ENCODE data around the gene POLR1D.
A peak's percentile ranks its signal among the peaks of the same experiment; 100 is the strongest.
"Not testable (repeated sequence)": the region's sequence is repeated elsewhere in the genome, so short reads cannot be mapped to it uniquely, and the experiment has no call there.

Gene POLR1D

DNA sequence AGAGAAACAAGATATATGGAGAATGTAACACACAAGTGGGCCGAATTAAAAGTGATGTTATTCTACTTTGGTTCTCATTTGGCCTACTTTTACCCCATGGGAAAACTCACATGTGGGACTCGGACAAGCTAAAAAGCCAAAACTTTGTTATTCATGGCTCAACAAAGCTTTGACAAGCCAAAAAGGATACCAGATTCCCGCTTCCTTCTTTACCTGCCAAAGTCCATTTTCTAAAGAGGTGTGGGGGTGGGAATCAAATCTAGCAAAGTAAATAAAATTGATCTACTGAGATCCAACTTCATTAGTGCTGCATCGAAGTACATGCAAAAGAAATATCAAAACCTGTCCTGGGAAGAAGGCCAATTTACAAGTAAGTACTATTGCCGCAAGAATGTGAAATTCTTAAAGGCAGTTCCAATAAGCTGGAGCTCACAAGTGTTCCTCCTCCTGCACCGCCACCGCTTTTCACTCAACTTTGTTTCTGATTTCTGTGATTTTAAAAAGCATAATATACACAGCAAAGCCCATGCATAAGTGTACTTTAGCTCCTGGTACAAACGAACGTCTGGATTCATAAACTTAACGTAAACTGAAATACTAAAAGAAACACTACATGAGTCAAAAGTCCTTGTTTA lies 2.5 kb upstream of the POLR1D start:
- DNase-seq: no peak

DNA sequence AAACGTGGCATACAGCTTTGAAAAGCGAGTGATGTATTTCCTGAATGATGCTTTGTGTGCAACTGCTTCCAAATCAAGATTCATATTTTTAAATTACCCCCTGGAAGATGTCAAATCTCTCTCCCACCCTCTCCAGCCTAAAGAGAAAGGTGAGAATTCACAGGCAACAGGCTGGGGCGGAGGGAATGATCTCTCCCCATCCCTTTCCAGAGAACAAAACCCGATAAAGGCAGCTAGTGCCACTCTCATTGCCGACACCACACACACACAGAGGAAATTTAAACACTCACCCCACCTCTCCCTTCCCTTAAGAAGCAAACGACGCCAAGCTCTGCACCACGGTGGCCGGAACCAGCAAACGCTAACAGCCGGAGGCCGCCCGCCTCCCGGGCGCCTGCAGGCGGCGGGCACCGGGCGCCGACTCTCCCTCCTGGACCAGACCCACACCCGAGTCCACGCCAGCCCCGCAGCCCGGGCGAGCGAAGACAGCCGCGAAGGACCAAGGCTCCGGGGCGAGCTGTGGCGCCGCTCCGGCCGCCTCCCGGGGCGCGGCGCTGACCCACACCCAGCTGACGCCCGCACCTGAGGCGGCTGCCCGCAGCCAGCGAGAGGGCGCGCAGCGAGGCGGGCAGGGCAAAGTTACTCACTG lies 1.8 kb upstream of the POLR1D start:
- DNase-seq: peak; percentile 46

DNA sequence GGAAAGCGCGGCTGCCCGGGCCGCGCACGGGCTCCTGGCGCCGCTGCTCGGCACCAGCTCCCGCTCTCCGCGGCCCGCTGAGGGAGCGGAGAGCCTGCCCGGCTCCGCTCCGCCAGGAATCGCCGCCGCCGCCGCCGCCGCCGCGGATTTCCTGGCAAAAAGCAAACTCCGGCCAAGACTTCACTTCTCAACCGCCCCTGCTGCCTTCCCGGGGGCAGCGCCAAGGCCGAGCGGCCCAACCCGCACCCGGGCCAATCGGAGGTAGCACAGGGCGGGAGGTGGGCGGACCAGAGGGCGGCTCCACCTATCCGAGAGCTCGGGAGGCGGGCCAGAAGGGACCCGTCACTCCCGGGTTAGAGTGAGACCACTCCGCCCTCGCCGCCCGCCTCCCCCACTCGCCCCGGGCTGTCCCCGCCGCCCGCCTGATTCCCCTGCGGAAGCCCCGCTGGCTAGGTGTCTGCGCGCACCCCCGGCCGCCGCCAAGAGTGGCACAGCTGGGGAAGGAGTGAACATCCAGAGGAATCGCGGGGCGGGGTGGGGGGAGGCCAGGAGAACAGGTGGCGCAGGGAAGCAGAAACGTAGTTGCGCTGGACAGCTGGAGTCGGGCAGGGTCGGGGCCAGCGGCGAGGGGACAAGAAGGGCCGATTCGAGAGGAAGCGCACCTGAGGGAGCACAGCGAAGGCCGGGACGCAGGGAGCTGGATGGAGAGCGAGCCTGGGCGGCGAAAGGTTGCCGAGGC lies 1.1 kb upstream of the POLR1D start, which contains the start of gene LNX2:
Gene LNX2 (minus strand): TSS at position 153 of the 739 bp plus-strand sequence. CDS start 38,826 bp downstream, outside the sequence.
- peak; percentile 97 for DNase-seq

DNA sequence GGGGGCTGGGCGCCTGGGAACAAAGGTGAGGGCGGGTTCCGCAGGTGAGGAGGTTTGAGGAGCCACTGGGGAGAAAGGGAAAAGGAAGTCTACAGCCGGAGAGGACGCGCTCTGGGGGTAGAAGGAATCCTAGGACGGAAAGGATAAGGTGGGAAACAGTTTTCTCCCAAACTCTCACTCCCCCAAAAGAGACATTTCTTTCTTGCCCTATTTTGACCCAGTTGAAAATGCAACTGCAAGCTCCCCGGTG lies 651 bp upstream of the POLR1D start:
- no peak for DNase-seq

- no peak for DNase-seq
Measured at GRCh38 chr13:27622102-27622820, 569 bp downstream of the POLR1D start.

DNA sequence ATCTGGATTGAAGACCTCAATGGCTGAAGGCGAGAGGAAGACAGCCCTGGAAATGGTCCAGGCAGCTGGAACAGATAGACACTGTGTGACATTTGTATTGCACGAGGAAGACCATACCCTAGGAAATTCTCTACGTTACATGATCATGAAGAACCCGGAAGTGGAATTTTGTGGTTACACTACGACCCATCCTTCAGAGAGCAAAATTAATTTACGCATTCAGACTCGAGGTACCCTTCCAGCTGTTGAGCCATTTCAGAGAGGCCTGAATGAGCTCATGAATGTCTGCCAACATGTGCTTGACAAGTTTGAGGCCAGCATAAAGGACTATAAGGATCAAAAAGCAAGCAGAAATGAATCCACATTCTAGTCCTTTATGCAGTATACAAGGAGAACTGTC lies 1.2 kb downstream of the POLR1D start:
- no peak for DNase-seq

- no peak for DNase-seq
Measured at GRCh38 chr13:27624071-27624470, 2.4 kb downstream of the POLR1D start.

GRCh38 chr13:27625839-27626238 lies 4.1 kb downstream of the POLR1D start:
- DNase-seq: no peak

- no peak for DNase-seq
Measured at GRCh38 chr13:27627380-27627779, 5.7 kb downstream of the POLR1D start.

- DNase-seq: no peak
Measured at GRCh38 chr13:27628081-27628480, 6.4 kb downstream of the POLR1D start.

- DNase-seq: not testable (repeated sequence)
Measured at GRCh38 chr13:27628766-27629165, 7.1 kb downstream of the POLR1D start.

GRCh38 chr13:27631156-27631555 lies 9.5 kb downstream of the POLR1D start:
- DNase-seq: no peak

GRCh38 chr13:27631665-27632064 lies 10.0 kb downstream of the POLR1D start:
- DNase-seq: no peak

- DNase-seq: no peak
Measured at GRCh38 chr13:27632214-27632613, 10.5 kb downstream of the POLR1D start.

GRCh38 chr13:27632648-27633047 lies 11.0 kb downstream of the POLR1D start:
- no peak for DNase-seq

GRCh38 chr13:27634231-27634630 lies 12.5 kb downstream of the POLR1D start:
- no peak for DNase-seq

DNA sequence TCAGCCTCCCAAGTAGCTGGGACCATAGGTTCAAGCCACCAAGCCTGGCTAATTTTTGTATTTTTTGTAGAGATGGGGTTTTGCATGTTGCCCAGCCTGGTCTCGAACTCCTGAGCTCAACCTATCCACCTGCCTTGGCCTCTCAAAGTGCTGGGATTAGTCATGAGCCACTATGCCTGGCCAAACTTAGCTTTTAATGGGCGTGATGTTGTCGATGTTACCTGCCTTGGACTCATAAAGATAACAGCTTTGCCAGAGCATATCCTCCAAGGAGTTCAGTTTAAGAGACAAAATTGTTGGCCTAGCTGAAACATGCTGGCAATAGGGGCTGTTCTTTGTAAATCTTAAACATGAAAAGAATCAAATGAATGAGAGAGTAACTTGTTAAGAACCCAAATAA lies 13.1 kb downstream of the POLR1D start:
- DNase-seq: no peak

GRCh38 chr13:27635266-27635665 lies 13.6 kb downstream of the POLR1D start:
- DNase-seq: no peak

GRCh38 chr13:27636589-27637288 lies 15.0 kb downstream of the POLR1D start:
- no peak for DNase-seq

DNA sequence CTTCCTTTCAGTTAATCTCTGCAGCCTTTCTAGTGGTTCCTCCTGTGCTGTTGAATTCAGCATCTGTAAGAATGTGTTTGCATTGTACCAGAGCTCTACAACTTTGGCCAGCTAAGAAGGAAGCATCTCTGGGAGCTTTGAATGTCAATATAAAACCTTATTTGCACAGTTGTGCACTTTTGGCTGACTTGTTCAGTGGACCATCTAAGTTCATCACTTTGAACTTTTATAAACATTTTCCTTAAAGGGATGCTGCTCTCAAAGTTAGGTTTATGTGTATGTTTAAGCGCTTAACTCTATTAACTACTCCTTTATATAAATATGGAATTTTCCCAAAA lies 15.6 kb downstream of the POLR1D start:
- no peak for DNase-seq

DNA sequence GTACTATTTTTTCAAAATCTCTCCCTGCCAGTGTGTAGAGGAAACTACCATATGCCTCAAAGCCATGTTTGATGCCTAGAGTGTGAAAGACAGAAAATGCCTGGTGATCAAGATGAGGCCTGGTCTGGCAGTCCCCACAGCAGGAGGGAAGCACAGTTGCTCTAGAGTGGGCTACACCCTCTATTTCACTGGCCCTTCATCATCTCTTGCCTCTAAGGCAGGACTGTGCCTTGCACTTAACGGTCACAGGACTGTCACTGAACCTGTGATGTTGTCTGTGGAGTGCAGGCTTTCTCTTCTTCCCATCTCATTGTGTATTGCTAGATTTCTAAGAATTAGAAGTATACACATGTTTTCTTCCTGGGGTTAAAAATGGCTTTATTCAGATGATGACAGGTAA lies 16.3 kb downstream of the POLR1D start:
- no peak for DNase-seq

- DNase-seq: no peak
Measured at GRCh38 chr13:27638521-27638920, 16.8 kb downstream of the POLR1D start.

DNA sequence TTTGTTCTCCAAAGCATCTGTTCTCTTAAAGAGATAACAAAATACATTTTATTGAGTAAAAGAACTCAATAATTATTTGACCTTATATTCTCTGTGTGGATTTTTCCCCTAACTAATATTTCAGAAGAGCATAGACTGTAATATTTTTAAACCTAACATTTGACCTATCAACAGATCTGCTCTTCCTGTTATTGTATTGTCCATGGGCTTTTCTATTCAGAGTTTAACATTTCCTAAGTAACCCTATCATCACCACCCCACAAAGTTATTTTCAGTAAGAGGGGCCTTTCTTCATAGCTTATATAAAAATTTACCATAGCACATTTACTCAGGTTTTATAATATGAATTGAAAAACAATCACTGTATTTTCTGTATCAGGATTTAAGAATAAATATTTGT lies 17.5 kb downstream of the POLR1D start:
- no peak for DNase-seq
